ENCODE data around the gene PURB. TPM values are rescaled to one million over a fixed set of nuclear protein-coding genes. Genes with fewer than 3 reads are reported as not detected.

Gene PURB
- total and polyA plus RNA-seq, 9 of the 15 experiments (the other 6 are each of a cell fraction or from before 2014, with no cell fraction given), result 1.6 to 14.1 (median 8.8) TPM

DNA sequence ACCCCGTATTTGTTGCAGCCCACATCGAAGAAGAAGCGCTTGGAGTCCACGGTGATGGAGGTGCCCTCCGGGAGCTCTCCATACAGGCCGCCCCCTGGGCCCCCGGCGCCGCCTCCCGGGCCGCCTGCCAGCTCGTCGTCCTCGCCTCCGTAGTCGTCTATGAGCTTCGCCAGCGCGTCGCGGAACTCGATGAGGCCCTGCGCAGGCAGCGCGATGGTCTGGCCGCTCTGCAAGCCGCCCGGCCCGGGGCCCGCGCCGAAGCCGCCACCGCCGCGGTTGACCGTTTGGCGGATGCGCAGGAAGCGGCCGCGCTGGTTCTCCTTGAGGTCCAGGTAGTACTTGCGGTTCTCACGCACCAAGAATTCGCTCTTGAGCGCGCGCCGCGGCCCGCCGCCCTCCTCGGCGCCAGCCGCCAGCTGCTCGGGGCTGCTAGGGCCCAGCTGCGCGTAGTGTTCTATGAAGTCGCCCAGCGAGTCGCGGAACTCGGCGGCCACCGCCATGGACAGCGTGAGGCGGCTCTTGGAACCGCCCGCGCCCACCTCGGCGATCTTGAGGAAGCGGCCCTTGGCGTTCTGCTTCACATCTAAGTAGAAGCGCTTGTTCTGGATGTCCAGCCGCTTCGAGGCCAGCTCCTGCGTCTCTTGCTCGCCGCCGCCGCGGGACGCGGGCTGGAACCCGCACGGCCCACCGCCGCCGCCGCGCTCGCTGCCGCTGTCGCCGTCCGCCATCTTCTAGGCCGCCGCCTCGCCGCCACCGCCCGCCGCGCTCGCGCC lies 523 bp downstream of the PURB start (continued):
- TF ChIP-seq, protein P1, sequence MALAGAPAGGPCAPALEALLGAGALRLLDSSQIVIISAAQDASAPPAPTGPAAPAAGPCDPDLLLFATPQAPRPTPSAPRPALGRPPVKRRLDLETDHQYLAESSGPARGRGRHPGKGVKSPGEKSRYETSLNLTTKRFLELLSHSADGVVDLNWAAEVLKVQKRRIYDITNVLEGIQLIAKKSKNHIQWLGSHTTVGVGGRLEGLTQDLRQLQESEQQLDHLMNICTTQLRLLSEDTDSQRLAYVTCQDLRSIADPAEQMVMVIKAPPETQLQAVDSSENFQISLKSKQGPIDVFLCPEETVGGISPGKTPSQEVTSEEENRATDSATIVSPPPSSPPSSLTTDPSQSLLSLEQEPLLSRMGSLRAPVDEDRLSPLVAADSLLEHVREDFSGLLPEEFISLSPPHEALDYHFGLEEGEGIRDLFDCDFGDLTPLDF (CRISPR knock-in tag; IDR thresholded peaks at IDR 0.05), result no peak
- TF ChIP-seq SAP30 (IDR thresholded peaks at IDR 0.05; ENCODE audit: borderline replicate concordance, insufficient read depth, low read depth, low read length, poor library complexity, severe bottlenecking), result peak; percentile 70
- no peak for TF ChIP-seq ZNF830 (CRISPR knock-in tag; IDR thresholded peaks at IDR 0.05)
- TF ChIP-seq PYGO2 (tag; IDR thresholded peaks at IDR 0.05), result no peak
- no peak for TF ChIP-seq ILK (tag; IDR thresholded peaks at IDR 0.05; ENCODE audit: borderline replicate concordance, low read depth)
- no peak for TF ChIP-seq BDP1 (IDR thresholded peaks at IDR 0.05; ENCODE audit: insufficient read depth, insufficient read length)
- no peak for TF ChIP-seq ZBTB8A (IDR thresholded peaks at IDR 0.05; ENCODE audit: partially characterized antibody)
- no peak for TF ChIP-seq ZNF77 (CRISPR knock-in tag; IDR thresholded peaks at IDR 0.05)
- TF ChIP-seq HLTF (IDR thresholded peaks at IDR 0.05), result no peak
- TF ChIP-seq NRF1 (conservative IDR thresholded peaks at IDR 0.05 in 1 of 2, IDR thresholded peaks at IDR 0.05 in 1 of 2), result peak; percentile 82 to 86
- TF ChIP-seq LCOR (CRISPR knock-in tag; IDR thresholded peaks at IDR 0.05), result no peak
- no peak for TF ChIP-seq SETDB1 (IDR thresholded peaks at IDR 0.05; ENCODE audit: low read length)
- no peak for TF ChIP-seq MAFG (tag; conservative IDR thresholded peaks at IDR 0.05)
- peak; percentile 62 for TF ChIP-seq RBBP5 (IDR thresholded peaks at IDR 0.05; ENCODE audit: borderline replicate concordance, insufficient read depth, low read length, poor library complexity, severe bottlenecking)
- TF ChIP-seq, protein P2, sequence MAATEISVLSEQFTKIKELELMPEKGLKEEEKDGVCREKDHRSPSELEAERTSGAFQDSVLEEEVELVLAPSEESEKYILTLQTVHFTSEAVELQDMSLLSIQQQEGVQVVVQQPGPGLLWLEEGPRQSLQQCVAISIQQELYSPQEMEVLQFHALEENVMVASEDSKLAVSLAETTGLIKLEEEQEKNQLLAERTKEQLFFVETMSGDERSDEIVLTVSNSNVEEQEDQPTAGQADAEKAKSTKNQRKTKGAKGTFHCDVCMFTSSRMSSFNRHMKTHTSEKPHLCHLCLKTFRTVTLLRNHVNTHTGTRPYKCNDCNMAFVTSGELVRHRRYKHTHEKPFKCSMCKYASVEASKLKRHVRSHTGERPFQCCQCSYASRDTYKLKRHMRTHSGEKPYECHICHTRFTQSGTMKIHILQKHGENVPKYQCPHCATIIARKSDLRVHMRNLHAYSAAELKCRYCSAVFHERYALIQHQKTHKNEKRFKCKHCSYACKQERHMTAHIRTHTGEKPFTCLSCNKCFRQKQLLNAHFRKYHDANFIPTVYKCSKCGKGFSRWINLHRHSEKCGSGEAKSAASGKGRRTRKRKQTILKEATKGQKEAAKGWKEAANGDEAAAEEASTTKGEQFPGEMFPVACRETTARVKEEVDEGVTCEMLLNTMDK (IDR thresholded peaks at IDR 0.05; ENCODE audit: borderline replicate concordance, insufficient read depth, low read depth, low read length, poor library complexity, severe bottlenecking), result no peak
- TF ChIP-seq SIN3A (IDR thresholded peaks at IDR 0.05; ENCODE audit: borderline replicate concordance in 2 of 2, control insufficient read depth in 1 of 2, low read depth in 2 of 2, low read length in 2 of 2), result peak in 1 of 2 experiments; percentile 38; a peak in 1 of 4 replicates
- no peak for TF ChIP-seq ZNF347 (CRISPR knock-in tag; IDR thresholded peaks at IDR 0.05; ENCODE audit: low read depth)
- no peak for TF ChIP-seq ZZZ3 (IDR thresholded peaks at IDR 0.05)
- TF ChIP-seq, protein P3, sequence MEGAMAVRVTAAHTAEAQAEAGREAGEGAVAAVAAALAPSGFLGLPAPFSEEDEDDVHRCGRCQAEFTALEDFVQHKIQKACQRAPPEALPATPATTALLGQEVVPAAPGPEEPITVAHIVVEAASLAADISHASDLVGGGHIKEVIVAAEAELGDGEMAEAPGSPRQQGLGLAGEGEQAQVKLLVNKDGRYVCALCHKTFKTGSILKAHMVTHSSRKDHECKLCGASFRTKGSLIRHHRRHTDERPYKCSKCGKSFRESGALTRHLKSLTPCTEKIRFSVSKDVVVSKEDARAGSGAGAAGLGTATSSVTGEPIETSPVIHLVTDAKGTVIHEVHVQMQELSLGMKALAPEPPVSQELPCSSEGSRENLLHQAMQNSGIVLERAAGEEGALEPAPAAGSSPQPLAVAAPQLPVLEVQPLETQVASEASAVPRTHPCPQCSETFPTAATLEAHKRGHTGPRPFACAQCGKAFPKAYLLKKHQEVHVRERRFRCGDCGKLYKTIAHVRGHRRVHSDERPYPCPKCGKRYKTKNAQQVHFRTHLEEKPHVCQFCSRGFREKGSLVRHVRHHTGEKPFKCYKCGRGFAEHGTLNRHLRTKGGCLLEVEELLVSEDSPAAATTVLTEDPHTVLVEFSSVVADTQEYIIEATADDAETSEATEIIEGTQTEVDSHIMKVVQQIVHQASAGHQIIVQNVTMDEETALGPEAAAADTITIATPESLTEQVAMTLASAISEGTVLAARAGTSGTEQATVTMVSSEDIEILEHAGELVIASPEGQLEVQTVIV (CRISPR knock-in tag; IDR thresholded peaks at IDR 0.05; ENCODE audit: borderline replicate concordance), result no peak
- no peak for TF ChIP-seq CC2D1A (IDR thresholded peaks at IDR 0.05)
- TF ChIP-seq L3MBTL2 (IDR thresholded peaks at IDR 0.05), result peak; percentile 63

All from K562 (cell line).